Amniotic epithelial cell (primary cell): ENCODE measurements around the gene JUN.

Experiments used
- DNase-seq: peaks from one replicate; pipeline ENCODE4 v3.0.0-alpha.2; 2010; ENCODE audit warnings: low read depth

Gene JUN

DNA sequence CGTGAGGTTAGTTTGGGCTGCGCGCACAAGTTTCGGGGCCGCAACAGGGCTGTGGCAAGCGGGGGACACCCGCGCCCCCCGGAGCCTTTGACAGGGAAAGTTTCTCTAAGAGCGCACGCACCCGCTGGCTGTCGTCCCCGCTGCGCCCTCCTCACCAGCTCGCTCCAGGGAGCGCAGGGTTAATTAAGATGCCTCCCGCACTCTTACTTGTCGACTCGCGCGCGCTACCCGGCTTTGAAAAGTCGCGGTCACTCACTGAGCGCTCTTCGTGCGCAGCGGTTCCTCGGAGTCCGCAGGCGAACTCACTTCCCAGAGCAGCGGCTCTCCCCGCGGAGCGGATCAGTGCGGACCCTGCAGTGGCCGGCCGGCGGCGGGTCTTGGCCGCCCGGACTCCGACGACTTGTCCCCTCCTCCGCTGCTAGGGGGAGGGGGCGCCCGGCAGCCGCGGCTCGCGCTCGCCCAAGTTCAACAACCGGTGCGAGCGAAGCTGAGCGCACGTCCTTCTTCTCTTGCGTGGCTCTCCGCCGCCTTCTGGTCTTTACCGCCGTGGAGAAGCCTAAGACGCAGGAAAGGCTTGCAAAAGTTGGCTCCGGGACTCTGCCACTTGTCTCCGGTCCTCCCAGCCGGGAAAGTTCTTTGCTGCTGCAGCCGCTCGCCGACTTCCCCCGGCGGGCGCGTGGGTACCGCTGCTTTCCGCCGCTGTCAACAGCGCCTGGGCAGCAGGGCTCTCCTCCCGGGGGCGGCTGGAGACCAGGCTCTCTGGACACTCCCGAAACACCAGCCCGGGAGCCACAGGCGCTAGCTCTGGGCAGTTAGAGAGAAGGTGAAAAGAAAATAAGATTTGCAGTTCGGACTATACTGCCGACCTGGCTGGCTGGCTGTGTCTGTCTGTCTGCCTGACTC lies 506 bp downstream of the JUN start:
- peak; percentile 51 for DNase-seq

DNA sequence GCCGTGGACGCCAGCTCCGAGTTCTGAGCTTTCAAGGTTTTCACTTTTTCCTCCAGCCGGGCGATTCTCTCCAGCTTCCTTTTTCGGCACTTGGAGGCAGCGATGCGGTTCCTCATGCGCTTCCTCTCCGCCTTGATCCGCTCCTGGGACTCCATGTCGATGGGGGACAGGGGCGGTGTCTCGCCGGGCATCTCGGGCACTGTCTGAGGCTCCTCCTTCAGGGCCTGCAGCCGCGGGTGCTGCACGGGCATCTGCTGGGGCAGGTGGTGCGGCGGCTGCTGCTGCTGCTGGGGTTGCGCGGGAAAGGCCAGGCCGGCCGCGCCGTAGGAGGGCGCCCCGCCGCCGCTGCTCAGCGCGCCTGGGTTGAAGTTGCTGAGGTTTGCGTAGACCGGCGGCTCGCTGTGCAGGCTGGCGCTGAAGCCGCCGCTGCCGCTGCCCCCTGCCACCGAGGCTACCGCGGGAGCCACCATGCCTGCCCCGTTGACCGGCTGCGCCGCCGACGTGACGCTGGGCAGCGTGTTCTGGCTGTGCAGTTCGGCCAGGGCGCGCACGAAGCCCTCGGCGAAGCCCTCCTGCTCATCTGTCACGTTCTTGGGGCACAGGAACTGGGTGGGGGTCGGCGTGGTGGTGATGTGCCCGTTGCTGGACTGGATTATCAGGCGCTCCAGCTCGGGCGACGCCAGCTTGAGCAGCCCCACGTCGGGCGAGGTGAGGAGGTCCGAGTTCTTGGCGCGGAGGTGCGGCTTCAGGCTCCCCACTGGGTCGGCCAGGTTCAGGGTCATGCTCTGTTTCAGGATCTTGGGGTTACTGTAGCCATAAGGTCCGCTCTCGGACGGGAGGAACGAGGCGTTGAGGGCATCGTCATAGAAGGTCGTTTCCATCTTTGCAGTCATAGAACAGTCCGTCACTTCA lies 1.4 kb downstream of the JUN start:
- peak; percentile 40 for DNase-seq

DNA sequence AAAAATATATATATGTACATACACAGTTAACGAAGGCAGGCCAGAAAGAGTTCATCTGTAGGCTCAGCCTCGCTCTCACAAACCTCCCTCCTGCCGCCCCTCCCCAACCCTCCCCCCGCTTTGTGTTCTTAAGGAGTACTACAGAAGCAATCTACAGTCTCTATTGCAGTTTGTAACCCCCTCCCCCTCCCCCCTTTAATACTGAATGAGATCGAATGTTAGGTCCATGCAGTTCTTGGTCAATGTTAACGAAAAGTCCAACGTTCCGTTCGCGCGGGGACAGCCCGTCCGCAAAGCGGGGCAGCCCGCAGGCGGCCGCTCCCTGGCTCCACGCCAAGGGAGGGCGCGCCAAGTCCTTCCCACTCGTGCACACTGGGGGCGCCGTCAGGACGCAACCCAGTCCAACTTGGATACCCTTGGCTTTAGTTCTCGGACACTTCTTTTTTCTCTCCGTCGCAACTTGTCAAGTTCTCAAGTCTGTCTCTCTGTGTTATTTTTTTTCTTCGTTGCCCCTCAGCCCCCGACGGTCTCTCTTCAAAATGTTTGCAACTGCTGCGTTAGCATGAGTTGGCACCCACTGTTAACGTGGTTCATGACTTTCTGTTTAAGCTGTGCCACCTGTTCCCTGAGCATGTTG lies 2.2 kb downstream of the JUN start:
- DNase-seq: peak; percentile 69

DNA sequence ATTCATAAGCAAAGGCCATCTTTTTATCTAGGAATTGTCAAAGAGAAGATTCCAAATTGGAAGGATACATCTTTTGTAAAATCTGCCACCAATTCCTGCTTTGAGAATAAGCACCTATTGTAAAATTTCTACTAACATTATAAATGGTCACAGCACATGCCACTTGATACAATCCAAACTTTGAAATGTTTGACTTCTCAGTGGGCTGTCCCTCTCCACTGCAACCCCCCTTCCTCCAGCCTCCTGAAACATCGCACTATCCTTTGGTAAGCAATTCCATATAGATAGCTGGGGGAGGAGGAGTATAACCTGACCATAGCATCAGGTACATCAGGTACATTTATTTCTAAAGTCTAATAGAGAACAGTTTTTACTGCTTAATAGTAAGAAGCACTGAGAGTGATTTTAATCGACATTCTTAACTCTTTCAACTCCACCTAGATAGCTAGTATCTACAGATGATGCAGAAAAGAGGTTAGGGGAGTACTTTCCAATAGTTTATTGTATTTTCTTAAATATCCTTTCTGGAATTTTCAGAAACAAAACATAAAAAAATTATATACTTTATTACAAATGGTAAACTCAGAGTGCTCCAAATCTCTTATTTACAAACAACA lies 2.9 kb downstream of the JUN start:
- peak; percentile 29 for DNase-seq

DNA sequence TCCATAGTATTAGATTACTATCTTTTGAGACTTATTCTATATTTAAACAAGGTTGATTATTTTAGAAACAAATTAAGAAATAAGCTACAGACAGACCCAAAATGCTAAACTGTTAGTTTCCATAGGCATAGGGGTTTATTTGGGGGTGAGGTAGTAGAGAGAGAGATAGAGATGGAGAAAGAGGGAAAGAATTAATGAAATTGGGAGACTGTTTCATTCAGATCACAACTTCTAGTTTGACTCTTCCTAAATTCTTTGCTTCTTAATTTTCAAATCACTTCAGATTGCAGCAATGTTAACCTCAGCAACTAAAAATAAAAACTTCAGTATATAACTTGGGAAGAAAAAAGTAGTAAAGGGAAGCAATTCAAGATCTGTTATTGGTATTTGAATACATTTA lies 3.4 kb downstream of the JUN start:
- DNase-seq: peak; percentile 12

DNA sequence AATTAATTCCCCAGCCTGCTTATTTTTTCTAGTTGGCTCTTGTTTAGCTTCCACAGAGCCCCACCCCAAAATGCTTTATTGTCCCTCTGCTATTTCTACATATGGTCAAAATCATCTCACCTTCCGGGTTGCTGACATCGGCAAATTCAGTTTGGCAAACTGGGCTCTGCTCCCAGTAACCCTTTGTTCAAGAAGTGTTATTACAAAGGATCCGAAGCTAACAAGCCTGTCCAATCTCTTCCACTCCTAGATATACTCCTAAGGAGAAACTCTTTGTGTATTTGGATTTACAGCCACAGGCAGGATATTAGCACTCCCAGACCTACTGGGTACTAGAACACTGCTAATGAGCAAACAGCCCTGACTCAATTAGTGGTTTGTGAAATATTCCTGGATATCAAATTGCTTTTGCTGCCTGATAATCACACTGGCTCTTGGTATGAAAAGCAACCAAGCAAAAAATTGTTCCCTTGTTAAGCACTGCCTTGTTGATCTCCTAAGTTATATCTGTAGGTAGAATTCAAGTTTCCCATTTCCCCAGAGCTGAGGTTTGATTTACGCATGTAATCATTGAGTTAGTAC lies 4.0 kb downstream of the JUN start:
- peak; percentile 72 for DNase-seq

DNA sequence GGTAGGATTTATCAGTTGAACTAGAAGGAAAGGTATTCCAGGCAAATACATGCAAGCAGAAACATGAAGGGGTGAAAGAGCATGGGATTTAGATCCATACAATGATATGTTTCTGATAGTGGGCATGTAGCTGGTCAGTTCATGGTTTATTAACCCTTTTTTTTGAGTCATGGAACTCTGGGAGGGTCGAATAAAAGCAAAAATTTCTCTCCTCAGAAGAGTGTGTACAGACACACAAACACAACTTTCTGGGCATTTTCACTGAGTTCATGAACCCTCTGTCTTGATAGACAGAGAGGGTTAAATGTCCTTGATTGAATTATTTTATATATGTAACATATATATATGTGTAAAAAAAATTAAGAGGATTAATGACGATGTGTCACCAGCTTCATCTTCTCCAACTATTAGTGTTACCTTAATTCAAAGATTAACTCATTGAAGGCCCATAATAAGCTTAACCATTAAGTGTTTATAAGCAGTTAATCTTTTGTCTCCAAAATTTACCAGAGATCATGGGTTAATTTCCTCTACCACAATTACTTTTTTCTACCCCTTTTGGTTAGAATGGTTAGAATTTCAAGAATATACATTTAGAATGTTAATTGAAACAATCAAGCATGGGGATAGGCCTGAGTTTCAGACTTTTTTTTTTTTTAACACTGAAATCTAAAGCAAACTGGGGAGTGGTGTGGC lies 4.6 kb downstream of the JUN start:
- DNase-seq: peak; percentile 53

DNA sequence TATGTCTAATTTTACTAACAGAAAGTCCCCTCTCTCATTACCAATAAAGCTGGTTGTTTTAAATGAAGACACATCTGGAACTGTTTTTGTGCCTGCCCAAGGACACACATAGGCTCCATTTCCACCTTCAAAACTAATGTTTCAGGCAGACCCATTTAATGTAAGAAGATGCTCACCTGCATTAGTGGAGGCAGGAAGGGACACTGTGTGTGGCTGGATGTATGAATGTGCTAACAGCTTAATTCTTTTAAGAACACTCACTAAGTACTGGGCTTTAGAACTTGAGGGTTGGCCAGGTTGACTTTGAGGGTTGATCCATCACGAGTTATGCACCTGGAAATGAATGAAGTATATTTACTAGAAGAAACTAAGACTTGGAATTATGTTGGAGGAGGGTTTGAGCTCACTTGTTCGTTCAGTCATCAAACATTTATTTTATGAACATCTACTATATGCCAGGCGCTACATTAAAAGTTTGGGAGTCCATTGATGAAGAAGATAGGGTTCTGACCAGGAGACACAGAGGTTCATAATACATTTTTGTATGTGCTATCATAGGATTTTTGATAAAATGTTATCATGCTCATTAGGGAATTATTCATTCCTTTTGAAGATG lies 5.4 kb downstream of the JUN start:
- peak; percentile 19 for DNase-seq

DNA sequence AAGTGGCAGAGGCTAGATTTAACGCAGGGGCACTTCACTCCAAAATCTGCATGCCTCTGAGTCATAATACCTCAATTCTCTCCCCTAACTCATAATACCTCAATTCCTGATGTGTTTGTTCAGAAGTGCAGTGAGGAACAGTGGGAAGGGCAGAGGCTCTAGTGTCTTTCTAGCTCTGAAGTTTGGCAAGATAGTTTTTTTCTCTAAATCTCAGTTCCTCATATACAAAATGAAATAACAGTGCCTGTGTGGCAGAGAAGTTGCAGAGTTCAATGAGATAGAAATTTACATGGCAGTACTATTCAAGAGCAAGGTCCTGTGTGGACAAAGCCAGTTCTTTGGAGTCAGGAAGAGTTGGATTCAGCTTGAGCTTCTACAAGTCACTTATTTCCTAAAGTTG lies 9.8 kb downstream of the JUN start:
- no peak for DNase-seq

DNA sequence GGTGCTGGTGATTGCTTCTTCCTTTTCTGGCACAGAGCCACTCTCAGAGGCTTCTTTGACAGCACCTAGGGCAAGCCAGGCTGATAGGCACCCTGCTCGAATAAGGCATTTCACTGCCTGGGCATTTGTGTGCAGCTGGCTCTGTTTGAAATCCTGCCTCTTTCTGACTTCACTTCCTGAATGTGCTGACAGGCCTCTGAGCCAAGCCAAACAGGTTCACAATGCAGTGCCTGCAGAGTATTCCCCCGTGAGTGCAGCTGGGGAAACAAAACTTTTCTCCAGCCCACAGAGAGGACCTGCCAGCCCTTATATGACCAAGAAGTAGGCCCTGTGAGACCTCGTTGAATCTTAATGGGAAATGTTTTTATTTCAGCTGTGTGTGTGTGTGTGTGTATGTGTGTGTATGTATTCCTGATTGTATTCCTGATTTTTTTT lies 10.4 kb downstream of the JUN start:
- DNase-seq: peak; percentile 23

DNA sequence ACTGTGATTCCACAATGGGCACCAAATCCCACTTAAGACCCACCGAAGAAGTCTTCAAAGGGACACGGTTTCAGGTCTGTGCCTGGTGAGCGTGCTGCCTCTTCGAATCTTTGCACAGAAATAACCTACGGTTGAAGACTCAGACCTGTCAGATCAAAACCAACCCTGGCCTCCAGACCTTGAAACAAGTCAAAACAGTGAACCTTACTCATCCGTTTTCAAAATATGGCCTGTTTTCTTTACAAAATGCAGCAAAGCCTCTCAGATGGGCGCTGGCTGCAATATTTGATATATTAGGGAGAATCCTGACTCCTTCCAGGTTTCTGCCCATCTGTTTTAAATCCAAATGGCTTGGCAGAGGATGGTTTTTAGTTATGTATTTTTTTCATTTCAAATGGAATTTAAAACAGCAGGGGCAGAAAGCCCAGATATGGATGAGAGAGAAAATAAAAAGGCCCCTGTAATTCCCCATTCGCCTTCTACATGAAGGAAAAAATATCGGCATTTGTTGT lies 14.0 kb downstream of the JUN start:
- no peak for DNase-seq

DNA sequence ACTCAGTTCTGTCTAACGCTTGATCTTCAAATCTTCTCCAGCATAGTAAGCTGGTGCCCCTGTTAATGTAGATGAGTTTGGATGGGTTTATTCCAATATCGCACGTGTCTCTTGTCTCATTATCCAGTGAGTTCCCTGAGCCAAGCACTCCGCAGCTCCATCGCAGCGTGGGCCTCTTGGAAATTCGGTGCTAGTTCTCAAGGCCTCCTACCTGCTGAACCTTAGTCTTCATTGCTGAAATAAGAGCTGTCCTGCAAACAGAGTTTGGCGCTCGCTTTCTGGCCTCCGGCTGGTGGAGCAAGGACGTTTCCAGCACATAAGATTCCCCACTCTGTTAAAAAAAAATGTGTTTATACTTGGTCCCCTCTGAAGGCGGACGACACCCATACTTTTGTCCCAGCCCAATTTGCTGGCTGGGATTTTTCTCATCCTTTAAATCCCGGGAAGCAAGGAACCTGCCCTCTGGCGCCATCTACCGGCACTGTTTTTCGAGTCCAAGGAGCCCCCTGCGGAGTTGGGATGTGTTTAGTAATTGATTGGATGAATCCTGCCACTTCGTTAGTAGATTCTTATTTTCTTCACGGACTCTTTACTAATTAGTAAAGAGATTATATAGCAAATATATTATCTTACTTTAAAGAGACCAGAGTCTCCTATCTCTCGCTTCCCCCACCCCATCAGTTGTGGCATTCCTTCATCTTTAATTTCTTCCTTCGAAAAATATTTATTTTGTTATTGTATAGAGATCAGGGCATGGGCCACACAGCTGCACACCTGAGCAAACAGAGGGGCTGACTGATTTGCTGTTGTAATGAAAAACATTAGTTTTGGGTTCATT lies 14.7 kb downstream of the JUN start:
- peak; percentile 53 for DNase-seq

DNA sequence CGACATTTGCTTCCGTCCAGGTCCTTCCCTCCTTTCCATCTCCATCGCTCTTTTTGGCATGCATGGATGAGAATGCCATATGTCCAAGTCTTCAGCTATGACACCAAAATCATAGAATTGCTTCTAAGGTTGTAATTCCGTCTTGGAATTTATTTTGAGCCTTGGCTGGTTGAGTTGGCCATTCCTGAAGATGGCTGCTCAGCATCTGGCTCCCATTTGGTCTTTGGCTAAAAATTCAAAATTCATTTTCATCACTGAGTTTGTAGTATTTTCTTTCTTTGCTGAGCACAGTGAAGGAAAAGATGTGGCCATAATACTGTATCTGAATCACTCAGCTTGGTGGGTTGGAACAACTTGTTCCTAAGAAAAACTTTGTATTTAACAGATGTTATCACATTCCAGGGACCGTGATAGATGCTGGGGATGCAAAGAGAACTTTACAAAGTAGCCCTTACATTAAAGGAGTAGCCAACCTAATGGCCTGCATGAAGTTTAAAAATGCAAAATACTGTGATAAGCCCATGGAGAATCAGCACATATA lies 15.6 kb downstream of the JUN start:
- DNase-seq: peak; percentile 62

DNA sequence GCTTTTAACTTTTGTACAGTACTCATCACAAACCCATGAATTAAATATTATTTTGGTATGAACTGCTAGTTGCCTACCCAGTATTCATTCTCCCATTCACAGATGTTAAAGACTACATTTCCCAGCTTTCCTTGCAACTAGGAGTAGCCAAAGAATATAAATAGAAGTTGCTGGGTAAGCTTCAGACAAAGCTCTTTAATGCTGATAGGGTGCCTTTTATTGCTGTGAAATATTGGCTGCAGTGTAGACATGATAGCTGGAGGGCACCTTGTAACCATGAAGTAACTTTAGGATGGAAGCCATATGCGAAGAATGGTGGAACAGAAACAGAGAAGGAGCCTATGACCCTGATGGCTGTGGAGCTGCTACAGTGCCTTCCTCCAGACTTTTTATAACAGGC lies 16.7 kb downstream of the JUN start:
- no peak for DNase-seq

DNA sequence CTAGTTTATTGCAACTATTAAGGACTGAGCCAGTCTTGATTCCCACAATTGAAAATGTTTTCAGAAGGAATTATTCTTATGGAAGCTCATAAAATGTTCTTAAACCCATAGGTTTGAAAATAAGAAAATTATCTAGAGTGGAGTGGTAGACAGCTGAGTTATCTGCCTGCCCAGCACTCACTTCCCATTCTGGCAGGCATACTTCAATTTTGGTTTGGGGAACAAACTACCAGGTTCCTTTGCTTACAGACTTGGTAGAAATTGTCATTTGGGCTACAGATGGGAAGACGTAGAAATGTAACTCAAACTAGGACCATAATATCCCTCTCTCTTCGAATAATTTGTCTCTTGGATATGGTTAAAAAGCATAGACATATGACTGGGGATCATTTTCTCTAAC lies 18.4 kb downstream of the JUN start:
- DNase-seq: no peak

DNA sequence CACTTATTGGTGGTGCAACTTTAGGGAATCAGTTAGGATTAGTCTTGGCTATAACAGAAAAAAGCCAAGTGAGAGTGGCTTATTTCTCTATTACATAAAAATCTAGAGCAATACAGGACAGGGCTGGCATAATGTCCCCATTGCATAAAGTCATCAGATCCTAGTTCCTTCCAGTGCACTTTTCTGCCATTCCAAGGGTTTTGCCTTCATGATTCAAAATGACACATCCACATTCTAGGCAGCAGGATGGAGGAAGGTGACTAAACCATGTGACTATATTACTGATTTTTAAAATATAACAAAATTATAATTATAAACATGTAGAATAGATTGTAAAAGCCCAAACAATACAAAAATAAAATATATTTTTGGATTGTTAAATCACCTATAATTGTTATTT lies 18.8 kb downstream of the JUN start:
- no peak for DNase-seq

DNA sequence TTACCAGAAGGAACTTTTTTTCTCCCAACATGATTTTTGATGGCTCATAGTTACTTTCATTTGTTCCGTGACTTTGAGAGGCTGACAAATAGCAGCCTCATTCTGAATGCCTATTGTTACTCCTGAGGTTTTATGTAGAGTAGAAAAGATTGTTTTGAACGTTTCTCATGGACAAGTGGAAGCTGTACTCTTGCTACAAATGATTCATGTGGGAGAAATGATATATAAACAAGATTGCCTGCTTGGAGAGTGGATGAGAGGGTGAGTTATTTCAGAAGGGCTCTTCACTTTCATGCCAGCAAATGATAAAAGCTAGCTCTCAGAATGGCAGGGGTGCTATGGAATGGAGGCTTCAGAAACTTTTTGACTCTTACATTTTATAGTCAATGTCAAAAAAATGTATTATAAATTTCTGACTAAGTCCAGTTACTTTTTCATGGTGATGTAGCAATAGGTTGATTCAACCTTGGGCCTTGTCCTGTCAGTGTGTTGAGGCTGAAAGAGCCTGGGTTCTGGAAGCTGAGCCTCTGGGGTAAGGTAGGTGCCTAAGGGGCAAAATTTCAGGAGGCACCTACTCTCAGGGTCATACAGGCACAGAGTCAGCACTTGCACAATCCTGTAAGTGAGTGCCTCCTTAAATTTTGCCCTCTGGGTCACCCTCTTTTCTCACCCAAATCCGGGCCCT lies 19.4 kb downstream of the JUN start:
- peak; percentile 95 for DNase-seq

DNA sequence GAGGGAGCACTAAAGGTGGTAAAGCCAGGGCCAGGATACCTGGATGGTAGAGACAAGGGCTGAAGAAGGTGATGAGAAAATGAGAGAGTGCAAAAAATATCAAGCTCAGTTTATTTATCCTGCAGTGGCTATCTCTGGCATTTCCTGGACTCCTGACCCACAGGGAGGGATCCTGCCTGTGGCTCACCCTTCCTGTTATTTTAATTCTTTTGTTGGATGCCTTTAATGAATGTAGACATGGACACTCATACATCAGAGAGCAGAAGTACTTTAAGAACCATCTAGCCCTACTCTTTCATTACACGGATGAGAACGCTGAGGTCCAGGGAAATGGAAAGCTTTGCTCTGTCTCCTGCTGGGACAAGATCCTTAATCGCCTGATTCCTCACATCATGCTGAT lies 20.6 kb downstream of the JUN start:
- peak; percentile 87 for DNase-seq

DNA sequence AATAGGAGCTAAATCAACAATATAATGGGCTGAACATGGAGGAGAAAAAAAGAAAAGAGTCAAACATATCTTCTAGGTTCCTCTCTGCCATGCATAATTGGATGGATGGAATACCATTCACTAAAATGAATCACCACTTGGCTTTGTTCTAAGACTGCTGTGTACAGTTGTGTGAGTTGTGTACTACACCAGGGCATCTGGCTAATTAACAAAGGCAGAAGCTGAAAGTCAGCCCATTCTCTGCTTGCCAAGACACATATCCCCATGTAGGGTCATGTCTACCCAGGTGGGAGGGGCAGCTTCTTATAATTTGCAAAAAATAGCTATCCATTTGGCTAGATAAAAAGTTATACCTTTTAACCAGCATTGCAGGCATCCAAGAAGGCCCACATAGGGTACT lies 21.0 kb downstream of the JUN start:
- DNase-seq: peak; percentile 69
